GM19438 (cell line): Measurements from ENCODE around the gene PRIMPOL.
"Not testable (repeated sequence)": the region's sequence is repeated elsewhere in the genome, so short reads cannot be mapped to it uniquely, and the experiment has no call there.

Experiments used
- ATAC-seq: cut with Tn5 transposase; IDR thresholded peaks from one replicate; pipeline ENCODE4 v1.9.1; 2021; ENCODE audit warnings: low read depth; ENCODE audit not compliant: unreplicated experiment

The PRIMPOL gene

GRCh38 chr4:184636897-184637296 lies 12.6 kb upstream of the PRIMPOL start:
- ATAC-seq = no peak

DNA sequence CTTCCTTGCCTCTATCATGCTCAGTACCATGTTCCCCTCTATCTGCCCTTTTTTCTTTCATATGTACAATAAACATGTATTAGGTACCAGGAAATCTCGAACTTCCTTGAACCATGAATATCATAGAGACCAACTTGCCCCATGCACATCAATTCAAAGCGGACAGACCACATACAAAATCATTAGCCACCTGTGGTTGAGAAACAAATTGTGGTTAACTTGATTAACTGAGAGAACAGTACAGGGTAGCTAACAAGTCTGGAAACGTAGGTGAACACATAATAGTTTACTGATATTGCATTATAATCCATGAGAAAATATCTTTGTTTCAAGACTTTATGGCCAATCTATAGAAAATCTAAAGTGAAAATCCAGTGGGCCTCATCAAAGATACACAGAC lies 8.5 kb upstream of the PRIMPOL start:
- peak; percentile 58 for ATAC-seq

DNA sequence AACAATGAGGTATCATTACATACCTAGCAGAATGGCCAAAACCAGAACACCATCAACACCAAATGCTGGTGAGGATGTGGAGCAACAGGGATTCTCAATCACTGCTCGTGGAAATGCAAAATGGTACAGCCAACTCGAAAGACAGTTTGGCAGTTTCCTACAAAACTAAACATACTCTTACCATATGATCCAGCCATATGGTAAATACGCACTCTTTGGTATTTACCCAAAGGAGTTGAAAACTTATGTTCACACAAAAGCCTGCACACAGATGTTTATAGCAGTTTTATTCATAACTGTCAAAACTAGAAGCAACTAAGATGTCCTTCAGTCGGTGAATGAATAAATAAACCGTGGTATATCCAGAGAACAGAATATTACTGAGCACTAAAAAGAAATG lies 8.1 kb upstream of the PRIMPOL start:
- ATAC-seq = no peak

GRCh38 chr4:184643731-184644130 lies 5.8 kb upstream of the PRIMPOL start:
- no peak for ATAC-seq

- no peak for ATAC-seq
Measured at GRCh38 chr4:184644553-184645307, 4.8 kb upstream of the PRIMPOL start.

- ATAC-seq = no peak
Measured at GRCh38 chr4:184645904-184646610, 3.5 kb upstream of the PRIMPOL start.

DNA sequence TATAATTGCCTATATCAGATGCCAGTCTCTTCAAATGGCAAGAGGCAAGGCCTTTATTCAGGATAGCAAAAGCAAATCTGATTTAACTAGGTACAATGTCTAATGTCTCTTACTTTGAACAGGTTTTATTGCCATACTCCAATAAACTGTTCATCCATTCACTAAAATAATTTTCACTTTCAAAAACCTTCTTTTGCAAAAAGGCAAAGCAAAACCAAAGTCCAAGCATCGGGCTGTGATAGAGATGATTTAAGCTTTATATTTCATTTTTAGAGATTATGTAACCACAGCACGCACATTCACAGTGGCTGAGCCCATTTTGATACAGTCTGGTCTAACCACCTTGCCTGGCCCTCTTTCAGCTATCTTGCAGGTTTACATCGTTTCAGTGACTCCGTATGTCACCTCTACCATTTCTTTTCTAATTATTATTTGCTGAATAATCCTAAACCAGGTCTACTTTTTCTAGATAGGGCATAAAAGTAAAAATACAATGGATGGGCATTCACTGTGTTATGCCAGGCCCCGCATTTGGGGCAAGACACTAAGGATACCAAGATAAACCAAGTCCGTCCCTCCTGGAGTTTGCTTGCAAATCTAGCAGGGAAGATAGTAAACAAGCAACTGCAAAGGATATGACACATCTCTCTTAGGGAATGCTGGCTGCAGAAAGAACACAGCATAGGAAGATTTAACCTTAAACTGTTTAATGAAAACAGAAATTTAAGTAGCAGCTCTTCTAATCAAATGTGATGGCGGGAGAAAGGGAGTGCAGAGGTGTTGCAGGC lies 2.1 kb upstream of the PRIMPOL start:
- ATAC-seq = no peak

DNA sequence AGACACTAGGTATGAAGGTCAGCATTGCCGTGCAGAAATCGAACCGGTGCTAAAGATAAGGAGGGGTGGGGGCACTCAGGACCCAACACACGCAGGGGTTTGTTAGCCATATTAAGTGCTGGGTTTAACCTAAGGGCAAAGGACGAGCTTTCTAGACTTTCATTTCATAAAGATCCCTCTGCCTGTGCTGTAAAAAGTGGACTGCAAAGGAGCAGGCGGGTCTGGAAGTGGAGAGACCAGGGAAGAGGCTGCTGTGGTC lies 1.6 kb upstream of the PRIMPOL start:
- no peak for ATAC-seq

DNA sequence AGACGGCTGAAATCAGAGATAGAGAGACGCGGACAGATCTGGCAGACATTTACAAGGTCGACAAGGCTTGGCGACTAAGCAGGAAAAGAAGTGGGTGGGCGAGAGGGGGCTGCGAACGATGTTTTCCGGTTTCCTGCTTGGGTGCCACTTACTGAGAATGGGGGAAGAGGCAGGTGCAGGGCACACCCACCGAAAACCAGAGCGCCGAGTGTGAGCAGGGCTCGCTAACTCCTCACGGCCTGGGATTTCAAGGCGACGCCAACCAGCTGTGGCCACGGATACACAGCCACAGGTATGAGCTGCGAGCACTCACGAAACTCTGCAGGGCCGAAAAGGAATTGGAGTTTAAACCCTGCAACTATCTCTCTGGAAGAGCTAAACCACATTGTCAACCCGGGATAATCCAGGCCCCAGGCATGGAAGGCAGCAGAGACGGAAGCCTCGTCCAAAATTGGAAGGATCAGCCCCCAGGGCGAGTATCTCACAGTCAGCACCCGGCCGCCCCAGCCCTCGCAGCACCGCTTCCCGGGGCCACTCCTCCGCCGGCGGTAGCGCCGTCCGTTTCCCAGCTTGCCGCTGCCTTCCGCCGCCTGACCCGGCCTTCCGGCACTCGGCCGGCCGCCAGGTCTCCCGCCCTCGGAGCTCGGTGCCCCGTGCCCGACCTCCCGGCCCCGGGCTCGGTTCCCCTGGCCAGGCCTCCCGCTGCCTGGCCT lies 1.1 kb upstream of the PRIMPOL start:
- ATAC-seq = peak; percentile 46

GRCh38 chr4:184649971-184650855 lies 675 bp downstream of the PRIMPOL start:
- ATAC-seq = peak; percentile 0

GRCh38 chr4:184651899-184652298 lies 2.4 kb downstream of the PRIMPOL start:
- no peak for ATAC-seq

GRCh38 chr4:184652681-184653080 lies 3.1 kb downstream of the PRIMPOL start:
- not testable (repeated sequence) for ATAC-seq

- no peak for ATAC-seq
Measured at GRCh38 chr4:184653650-184654049, 4.1 kb downstream of the PRIMPOL start.

DNA sequence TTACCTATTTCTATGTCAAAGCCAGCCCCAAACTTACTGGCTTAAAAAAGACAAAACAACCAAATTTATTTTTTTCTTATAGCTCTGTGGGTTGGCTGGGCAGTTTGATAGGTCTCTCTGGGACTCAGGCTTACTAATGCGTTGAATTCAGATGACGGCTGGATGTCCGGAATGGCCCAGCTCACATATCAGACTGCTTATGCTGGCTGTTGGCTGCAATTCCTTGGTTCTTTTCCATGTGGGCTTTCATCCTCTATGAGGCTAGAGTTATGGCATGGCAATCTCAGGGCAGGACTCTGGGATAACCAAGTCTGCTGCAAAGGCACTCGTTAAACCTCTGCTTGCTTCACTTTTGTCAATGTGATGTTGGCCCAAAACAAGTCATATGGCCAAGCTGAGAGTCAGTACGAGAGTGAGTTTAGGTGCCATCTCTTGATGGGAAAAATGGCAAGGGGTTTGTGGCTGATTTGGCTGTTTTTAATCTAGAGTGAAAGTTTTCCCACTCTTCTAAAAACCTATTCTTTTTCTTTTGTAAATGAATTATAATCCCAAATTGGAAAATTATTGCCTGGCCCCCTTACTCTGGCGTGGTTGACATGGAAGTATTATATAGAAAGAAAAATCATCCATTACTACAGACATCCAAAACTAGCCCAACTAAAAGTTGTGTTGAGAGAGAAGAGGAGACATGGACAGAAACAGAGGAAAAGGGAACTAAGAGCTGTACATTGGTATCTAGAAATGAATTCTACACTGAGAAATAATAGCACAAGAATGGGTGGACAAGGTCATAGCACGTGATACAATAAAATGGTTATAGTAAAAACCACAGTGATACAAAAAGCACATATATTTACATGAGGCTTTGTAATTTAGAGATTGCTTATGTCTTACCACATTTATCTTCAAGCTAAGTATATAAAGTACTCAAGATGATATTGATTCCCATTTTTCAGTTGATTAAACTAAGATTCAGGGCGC lies 6.6 kb downstream of the PRIMPOL start:
- ATAC-seq = no peak

GRCh38 chr4:184657144-184657543 lies 7.6 kb downstream of the PRIMPOL start:
- no peak for ATAC-seq

DNA sequence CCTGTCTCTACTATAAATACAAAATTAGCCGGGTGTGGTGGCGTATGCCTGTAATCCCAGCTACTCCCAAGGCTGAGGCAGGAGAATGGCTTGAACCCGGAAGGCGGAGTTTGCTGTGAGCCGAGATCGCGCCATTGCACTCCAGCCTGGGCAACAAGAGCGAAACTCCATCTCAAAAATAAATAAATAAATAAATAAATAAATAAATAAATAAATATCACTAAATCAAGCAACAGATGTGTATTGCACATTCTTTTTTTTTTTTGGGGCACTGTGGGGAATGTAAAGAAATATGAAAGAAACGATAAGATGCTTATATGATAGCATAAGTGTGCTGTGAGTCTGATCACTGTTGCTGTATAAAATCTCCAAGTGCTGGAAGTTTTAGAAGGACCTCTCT lies 8.3 kb downstream of the PRIMPOL start:
- ATAC-seq = not testable (repeated sequence)

- ATAC-seq = no peak
Measured at GRCh38 chr4:184660978-184661377, 11.4 kb downstream of the PRIMPOL start.

GRCh38 chr4:184662236-184662635 lies 12.7 kb downstream of the PRIMPOL start:
- ATAC-seq = no peak
